NCI-H226 (cell line): ENCODE data around the gene TMEM145.
A peak's percentile ranks its signal among the peaks of the same experiment; 100 is the strongest.
"Not testable (repeated sequence)": the region's sequence is repeated elsewhere in the genome, so short reads cannot be mapped to it uniquely, and the experiment has no call there.

Experiments
- DNase-seq: peaks from one replicate; pipeline ENCODE4 v3.0.0-alpha.2; 2015

The TMEM145 gene

DNA sequence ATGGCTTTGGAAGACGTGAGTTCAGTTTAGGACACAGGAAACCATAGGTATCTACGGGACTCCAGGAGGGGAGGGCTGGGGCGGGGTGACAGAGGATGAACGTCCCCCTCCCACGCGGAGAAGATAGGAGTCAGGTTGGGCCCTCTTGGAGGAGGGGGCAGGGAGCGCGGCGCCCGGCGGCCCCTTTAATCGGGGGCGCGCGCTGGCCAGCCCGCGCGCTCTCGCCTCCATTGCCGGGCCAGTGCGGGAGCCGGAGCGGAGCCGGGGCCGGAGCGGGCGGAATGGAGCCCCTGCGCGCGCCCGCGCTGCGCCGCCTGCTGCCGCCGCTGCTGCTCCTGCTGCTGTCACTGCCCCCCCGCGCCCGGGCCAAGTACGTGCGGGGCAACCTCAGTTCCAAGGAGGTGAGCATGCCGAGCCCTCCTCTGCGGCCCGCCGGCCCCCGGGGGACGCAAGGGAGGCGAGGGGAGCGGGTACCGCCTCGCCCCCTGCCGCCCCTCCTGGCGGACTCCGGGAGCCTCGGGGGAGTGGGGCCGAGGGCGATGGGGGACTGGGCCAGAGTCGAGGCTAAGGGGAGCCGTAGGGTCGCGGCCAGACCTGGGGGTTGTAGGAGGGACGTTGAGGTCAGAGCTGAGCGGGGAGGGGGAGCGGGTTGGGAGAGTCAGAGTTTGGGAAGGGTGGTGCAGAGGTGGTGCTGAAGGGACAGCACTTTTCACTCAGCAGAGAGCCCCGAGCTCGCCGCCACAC is at the start of gene TMEM145:
Gene TMEM145 (plus strand): TSS at position 214 of the 744 bp plus-strand sequence. CDS start 68 bp downstream, at position 282.
- peak; percentile 33 for DNase-seq

DNA sequence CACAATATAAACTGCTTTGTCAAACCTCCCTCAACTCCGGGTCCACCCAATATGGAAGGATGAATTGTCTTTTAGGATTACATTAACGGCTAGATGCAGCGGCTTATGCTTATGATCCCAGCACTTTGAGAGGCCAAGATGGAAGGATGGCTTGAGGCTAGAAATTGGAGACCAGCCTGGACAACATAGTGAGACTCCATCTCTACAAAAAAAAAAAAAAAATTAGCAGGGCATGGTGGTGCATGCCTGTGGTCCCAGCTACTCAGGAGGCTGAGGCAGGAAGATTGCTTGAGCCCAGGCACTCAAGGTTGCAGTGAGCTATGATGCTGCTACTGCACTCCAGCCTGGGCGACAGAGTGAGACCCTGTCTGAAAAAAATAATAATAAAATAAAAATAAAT is 47.0 kb upstream of the TMEM145 start:
- DNase-seq: not testable (repeated sequence)

DNA sequence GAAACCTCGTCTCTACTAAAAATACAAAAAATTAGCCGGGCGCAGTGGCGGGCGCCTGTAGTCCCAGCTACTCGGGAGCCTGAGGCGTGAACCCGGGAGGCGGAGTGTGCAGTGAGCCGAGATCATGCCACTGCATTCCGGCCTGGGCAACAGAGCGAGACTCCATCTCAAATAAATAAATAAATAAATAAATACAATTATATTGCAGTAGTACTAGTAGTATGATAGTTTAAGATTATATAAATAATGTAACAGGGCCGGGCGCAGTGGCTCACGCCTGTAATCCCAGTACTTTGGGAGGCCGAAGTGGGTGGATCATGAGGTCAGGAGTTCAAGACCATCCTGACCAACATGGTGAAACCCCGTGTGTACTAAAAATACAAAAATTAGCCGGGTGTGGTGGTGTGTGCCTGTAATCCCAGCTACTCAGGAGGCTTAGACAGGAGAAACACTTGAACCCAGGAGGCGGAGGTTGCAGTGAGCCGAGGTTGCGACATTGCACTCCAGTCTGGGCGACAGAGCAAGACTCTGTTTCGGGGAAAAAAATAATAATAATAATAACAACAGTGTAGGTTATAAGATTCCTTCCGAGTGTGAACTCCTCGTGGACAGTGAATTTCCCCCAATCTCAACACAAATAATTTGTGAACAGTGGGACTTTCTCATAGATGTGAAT is 46.0 kb upstream of the TMEM145 start:
- DNase-seq: not testable (repeated sequence)

DNA sequence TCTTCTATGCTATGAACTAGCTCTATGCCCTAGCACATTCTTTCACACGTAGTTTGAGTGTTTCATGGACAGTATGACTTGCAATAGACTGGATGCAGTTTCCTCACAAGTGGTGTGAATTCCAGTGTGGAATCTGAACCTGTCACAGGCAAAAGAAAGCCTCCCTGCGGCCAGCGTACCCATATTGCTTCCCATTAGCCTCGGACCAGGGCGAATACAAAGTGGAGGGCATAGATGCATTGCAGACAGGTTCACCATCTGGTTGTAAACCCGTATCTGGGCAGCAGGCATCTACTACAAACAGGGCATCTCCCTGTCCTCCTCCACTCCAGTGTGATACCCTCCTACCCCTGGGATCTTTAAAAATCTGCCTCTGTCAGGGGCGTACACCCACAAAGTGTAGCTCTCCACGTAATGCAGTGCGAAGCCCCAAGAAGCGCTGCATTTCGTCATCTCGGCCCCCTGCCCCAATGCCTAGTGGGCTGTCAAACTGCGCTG is 45.4 kb upstream of the TMEM145 start:
- no peak for DNase-seq

DNA sequence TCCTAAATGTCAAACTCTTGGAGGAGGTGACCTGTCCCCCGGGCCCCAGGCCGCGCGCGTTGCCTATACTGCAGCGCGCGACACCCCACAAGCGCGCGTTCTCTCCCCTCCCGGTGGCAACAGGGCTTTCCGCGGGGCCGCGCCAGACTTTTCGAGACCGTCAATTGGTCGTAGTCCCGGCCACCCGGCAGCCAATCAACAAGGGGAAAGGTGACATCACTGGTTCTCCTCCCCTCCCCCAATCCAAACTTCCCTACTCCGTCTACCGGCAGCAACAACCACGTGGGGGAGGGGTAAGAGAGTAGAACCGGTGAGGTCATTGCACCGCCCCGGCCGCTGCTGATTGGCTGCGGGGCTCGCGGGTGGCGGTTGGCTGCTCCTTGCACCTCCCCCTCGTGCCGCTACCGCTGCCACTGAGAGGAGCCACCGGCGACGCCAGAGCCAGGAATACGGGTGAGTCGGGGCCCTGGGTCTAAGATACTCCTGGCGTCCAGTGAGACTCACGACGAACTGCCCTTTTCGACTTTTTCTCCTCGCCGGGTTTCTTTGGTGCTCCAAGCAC is 44.9 kb upstream of the TMEM145 start:
- peak; percentile 96 for DNase-seq

DNA sequence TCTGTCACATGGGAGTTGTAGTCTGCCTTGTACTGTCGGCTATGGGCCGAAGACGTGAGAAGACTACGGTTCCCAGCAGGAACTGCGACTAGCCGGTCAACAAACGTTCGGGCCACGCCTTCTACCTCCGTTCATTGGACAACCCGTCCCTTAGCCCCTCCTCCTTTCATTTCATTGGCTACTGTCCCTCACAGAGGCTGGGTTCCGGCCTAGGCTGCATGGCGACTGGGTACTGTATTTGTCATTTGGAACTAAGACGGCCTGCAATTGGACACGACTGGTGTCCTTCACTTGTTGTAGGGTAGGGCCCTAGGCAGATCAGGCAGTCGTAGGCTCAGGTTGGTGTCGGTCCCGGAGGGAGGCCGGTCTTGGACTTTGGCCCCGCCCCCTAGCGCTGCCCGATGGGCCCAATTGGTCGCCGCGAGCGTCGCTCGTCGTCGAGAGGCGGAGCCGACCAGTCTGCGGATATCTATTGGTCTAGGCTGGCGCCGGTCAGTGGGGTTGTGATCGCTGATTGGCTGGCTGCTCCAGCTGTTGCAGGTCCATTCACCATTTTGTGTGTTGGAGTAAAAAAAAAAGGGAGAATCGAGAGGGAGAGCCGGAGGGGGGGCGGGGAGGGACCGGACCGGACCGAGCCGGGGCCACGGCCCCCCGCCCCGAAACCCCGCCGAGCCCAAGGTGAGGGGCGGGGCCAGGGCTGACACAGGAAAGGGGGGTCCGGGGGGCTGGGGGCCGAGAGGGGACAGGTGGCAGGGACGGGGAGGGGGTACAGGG is 44.2 kb upstream of the TMEM145 start, which contains the start of gene CIC:
Gene CIC (plus strand): TSS at position 549 of the 774 bp plus-strand sequence. CDS start 2,532 bp downstream, outside the sequence.
- peak; percentile 100 for DNase-seq

DNA sequence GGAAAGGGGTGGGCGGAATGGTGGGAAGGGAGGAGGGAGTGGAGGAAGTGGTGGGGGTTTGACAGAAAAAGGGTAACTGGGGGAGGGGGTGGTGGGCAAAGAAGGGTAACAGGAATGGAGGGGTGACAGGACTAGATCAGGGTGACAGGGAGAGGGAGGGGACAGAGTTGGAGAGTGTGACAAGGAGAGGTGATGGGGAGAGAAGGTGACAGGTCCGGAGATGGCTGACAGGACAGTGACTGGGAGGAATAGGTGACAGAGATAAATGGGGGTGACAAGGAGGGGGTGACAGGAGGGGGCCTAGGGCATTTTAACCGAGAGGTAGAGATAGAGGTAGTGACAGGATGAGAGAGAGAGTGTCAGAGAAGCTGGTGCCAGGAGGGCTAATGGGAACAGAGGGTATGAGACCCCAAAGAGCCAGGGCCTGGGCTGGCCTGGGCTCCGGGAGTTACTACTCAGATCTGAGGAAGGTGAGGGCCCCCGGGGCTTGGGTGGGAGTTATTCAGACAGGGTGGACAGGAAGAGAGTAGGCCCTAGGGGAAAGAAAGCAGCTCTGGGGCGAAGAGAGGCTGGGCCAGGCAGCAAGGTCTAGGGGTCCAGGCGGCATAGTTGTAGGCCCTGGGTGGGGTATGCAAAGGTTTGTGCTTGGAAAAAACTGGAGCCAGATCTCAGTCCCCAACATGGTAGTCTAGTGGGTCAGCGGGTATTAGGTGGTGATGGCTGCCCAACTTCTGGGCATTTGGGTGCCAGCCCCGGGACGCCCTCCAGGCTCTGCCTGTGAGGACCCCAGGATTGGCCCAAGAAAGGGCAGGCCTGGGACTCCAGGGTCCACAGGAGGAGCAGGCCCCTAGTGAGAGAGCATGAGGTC is 43.4 kb upstream of the TMEM145 start:
- DNase-seq: peak; percentile 13

DNA sequence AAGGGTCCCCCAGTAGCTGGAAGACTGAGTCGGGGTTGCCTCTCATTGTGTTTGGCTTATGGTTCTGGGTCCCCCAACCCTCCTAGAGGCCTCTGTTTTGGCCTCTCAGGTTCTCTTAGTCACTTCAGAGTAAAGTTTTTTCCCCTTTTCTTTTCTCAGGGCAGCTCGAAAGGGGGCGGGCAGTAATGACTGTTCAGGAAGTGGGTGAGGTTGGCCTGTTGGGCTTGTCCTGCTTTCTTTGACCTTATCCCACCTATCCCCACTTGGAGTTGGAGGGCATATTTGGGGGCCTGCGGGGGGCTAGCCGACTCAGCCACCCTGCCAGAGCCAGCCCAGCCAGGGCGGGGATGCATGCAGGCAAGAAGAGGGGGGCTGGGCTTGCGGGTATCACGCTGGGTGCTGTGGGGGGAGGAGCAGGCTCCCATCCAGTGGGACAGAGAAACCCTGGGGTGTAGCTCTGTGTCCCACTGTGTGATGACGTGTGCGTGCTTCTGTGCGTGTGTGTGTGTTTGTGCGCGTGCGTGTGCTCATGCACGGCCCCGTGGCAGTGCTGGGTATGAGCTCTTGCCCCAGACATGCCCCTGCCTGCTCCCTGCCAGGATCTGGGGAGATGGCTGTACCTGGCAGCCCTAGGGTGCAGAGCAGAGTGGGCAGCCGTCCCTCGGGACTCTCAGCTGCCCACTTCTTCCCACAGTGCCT is 42.6 kb upstream of the TMEM145 start:
- peak; percentile 82 for DNase-seq

DNA sequence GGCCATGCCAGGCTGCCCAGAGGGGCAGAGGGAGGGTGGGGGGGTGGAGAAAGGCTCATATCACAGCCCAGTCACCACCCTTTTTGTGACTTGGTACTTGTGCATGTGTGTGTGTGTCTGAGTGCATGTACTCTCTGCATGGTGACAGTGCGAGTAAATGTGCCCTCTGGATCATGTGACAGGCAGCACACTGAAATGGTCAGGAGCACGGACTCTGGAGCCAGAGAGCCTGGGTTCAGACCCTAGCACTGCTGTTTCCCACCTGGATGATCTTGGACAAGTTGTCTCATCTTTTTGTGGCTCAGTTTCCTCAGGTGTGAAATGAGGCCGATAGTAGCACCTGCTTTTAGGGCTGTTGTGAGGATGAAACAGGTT is 42.1 kb upstream of the TMEM145 start:
- no peak for DNase-seq

DNA sequence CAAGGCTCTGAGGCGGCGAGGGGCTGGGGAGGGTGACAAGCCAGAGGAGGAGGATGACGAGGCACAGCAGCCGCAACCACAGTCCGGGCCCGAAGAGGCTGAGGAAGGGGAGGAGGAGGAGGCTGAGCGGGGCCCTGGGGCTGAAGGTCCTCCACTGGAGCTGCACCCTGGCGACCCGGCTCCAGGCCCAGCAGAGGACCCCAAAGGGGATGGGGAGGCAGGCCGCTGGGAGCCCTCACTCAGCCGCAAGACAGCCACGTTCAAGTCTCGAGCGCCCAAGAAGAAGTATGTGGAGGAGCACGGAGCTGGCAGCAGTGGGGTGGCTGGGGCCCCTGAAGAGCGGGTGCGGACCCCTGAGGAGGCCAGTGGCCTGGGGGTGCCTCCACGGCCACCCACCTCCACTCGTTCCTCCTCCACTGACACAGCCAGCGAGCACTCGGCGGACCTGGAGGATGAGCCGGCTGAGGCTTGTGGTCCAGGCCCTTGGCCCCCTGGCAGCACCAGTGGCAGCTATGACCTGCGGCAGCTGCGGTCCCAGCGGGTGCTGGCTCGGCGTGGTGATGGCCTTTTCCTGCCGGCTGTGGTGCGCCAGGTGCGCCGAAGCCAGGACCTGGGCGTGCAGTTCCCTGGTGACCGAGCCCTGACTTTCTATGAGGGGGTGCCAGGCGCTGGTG is 41.1 kb upstream of the TMEM145 start:
- no peak for DNase-seq

DNA sequence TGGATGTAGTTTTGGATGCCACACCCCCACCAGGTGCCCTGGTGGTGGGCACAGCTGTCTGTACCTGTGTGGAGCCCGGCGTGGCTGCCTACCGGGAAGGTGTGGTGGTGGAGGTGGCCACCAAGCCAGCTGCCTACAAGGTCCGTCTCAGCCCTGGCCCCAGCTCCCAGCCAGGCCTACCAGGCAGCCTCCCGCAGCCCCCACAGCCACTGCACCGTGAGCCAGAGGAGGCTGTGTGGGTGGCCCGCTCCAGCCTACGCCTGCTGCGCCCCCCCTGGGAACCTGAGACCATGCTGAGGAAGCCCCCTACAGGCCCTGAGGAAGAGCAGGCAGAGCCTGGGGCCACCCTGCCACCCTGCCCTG is 40.6 kb upstream of the TMEM145 start:
- no peak for DNase-seq

DNA sequence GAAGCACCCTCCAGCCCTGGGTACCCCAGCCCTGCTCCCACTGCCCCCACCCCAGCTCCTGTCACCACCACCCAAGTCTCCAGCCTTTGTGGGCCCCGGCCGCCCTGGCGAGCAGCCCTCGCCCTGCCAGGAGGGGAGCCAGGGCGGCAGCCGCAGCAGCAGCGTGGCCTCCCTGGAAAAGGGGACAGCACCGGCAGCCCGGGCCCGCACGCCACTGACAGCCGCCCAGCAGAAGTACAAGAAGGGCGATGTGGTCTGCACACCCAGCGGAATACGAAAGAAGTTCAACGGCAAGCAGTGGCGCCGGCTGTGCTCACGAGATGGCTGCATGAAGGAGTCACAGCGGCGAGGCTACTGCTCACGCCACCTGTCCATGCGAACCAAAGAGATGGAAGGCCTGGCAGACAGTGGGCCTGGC is 40.1 kb upstream of the TMEM145 start:
- no peak for DNase-seq

DNA sequence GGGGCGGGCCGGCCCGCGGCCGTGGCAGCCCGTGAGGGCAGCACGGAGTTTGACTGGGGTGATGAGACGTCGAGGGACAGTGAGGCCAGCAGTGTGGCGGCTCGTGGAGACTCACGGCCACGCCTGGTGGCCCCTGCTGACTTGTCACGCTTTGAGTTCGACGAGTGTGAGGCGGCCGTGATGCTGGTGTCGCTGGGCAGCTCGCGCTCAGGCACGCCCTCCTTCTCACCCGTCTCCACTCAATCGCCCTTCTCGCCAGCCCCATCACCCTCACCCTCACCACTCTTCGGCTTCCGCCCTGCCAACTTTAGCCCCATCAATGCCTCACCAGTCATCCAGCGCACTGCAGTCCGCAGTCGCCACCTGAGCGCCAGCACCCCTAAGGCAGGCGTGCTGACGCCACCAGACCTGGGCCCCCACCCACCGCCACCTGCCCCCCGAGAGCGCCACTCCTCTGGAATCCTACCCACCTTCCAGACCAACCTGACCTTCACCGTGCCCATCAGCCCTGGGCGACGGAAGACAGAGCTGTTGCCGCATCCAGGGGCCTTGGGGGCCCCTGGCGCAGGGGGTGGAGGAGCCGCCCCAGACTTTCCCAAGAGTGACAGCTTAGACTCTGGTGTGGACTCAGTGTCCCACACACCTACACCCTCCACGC is 39.6 kb upstream of the TMEM145 start:
- no peak for DNase-seq

DNA sequence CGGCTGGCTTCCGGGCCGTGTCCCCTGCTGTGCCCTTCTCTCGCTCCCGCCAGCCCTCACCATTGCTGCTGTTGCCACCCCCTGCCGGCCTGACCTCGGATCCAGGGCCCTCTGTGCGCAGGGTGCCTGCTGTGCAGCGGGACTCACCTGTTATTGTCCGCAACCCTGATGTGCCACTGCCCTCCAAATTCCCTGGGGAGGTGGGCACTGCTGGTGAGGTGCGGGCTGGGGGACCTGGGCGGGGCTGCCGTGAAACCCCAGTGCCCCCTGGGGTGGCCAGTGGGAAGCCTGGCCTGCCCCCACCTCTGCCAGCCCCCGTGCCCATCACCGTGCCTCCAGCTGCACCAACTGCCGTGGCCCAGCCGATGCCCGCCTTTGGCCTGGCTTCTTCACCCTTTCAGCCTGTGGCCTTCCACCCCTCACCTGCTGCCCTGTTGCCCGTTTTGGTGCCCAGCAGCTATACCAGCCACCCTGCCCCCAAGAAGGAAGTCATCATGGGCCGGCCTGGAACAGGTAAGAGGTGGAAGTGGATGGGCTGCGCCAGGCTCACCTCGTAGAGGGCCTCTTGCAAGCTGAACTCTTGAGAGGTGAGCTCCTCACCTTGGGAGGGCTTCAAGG is 38.9 kb upstream of the TMEM145 start:
- no peak for DNase-seq

DNA sequence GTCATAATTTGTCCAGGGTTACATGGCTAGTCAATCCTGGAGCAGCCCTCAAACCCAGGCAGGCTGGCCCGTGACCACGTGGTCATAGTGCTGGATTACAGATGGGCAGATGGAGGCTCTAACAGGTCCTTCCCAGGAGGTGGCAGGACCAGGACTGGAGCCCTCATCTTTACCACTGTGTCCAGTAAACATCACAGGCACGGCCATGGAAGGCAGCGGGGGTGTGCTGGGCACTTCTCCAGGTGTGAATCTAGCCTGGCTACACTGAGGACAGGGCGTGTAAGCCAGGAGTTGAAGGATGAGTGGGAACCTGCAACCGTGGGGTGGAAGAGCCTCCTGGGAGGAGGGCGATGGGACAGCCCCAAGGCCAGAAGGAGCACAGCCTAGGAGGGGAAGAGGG is 38.0 kb upstream of the TMEM145 start:
- DNase-seq: no peak

DNA sequence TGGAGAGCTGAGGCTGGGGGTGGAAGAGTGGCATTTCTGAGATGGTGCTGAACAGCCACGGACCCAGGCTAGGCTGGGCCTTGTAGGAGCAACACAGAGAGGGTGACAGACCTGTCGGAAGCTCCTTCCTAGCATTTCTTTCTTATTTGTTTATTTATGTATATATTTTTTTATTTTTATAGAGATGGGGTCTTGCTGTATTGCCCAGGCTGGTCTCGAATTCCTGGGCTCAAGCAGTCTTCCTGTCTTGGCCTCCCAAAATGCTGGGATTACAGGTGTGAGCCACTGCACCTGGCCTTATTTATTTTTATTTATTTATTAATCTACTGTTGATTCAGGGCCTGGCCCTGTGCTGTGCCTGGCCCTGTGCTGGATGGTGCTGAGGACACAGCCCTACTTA is 37.6 kb upstream of the TMEM145 start:
- no peak for DNase-seq

DNA sequence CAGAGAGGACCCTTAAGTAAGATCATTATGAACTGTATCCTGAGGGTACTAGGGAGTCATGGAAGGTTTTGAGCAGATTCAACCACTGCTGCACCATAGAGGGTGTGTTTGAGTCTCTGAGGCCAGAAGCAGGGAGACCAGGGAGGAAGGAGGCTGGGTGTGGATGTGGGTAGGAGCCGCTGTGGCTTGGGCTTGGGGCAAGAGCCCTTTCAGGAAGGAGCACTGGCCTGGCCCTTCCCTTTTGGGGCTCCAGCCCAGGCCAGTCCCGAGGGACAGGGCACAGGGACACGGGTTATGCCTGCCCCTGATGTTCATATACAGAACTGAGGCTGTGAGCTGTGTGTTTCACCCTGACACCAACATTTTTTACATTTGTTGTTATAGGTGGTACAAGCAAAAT is 36.8 kb upstream of the TMEM145 start:
- DNase-seq: no peak

DNA sequence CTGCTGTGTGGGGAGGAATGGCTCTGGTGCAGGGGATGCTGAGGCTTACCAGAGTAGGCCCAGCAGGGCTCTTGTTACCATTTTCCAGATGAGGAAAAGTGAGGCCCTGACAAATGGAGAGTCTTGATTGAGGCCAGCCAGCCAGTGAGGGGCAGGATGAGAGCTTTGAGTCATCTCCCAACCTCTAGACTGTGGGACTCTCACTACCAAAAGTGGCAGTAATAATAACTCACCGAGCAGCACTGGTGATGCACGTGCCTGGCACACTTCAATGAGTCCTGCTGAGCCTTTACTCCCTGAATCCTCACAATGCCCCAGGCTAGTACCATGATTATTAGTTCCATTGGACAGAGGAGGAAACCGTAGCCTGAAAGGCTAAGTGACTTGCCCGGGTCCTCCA is 36.3 kb upstream of the TMEM145 start:
- no peak for DNase-seq

DNA sequence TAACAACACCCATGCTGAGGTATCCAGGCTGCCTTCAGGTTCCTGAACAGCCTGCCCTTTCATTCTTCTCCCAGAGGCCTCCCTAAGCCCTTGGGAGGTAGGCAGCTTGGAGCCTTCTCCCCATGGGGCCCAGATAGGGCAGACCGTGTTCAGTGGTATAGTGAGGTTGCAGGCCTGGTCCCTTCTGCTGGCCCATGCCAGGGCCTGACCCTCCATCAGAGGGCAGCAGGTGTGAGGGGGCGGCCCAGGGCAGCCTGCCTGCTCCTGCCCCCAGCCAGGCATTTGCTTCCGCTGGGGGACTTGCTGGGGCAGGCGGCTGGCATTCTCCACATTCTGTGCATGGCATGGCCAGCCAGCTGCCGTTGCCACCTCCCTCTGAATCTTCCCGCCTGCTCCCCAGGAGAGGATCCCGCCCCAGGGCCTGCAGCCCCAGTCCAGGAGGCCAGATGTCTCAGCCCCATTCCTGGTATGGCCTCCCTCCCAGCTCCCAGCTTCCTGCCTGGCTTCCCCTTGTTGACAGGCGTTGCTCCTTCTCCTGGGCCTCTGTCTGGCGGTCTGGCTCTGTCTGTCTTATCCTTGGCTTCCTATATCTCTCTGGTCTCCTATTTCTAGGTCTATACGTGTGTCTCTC is 35.2 kb upstream of the TMEM145 start:
- peak; percentile 80 for DNase-seq
